Karpas-422 (cell line): ENCODE data around the gene CCNY. TPM values are rescaled to one million over a fixed set of nuclear protein-coding genes. Genes with fewer than 3 reads are reported as not detected.

Source experiments
- DNase-seq: peaks from one replicate; pipeline ENCODE4 v3.0.0-alpha.2; 2015
- H2AFZ ChIP-seq: fragments of 200-600 bp; sonication (generic); 2 replicates; pipeline ENCODE4 v1.6.1; 2014; ENCODE audit warnings: antibody characterized with exemption, low read length, mixed read lengths
- H3K27ac ChIP-seq: fragments of 200-600 bp; sonication (generic); 2 replicates; pipeline ENCODE4 v1.5.1; 2014; ENCODE audit warnings: mild to moderate bottlenecking, low read length, moderate library complexity
- H3K27me3 ChIP-seq: fragments of 200-600 bp; sonication (generic); 2 replicates; pipeline ENCODE4 v1.6.1; 2014; ENCODE audit warnings: low read length, mixed read lengths
- H3K36me3 ChIP-seq: fragments of 200-600 bp; sonication (generic); 2 replicates; pipeline ENCODE4 v1.6.1; 2014; ENCODE audit warnings: low read length, mixed read lengths; ENCODE audit not compliant: insufficient read depth
- H3K4me1 ChIP-seq: fragments of 200-600 bp; sonication (generic); 2 replicates; pipeline ENCODE4 v1.6.1; 2014; ENCODE audit warnings: mild to moderate bottlenecking, low read length, mixed read lengths
- H3K4me2 ChIP-seq: fragments of 200-600 bp; sonication (generic); 2 replicates; pipeline ENCODE4 v1.6.1; 2014; ENCODE audit warnings: low read length, low read depth, mild to moderate bottlenecking; ENCODE audit not compliant: poor library complexity, severe bottlenecking
- H3K4me3 ChIP-seq: fragments of 200-600 bp; sonication (generic); 2 replicates; pipeline ENCODE4 v1.5.1; 2014; ENCODE audit warnings: mild to moderate bottlenecking, antibody characterized with exemption, low read length, mixed read lengths
- H3K79me2 ChIP-seq: fragments of 200-600 bp; sonication (generic); 2 replicates; pipeline ENCODE4 v1.6.1; 2014; ENCODE audit warnings: mild to moderate bottlenecking, low read length, mixed read lengths
- H3K9ac ChIP-seq: fragments of 200-600 bp; sonication (generic); 2 replicates; pipeline ENCODE4 v1.6.0; 2014; ENCODE audit warnings: low read length
- H3K9me2 ChIP-seq: fragments of 200-600 bp; sonication (generic), shearing (Covaris generic); replicated peaks from 2 replicates; pipeline ENCODE4 v1.6.0; 2014; ENCODE audit warnings: mild to moderate bottlenecking, low read length, moderate library complexity; ENCODE audit not compliant: insufficient read depth
- H3K9me3 ChIP-seq: fragments of 300-700, 200-600 bp; sonication (generic); 2 replicates; pipeline ENCODE4 v1.6.1; 2014; ENCODE audit warnings: low read length, mixed read lengths
- H4K20me1 ChIP-seq: fragments of 200-600 bp; sonication (generic); 2 replicates; pipeline ENCODE4 v1.6.1; 2014; ENCODE audit warnings: mild to moderate bottlenecking, antibody characterized with exemption, low read length, low read depth; ENCODE audit not compliant: insufficient read depth
- total RNA-seq: library from RNA; depleted of rRNA; stranded (reverse); fragments of >200 nt; shearing (Covaris generic); gene quantifications from 2 replicates; pipeline ENCODE4 v1.2.3, GENCODE V29; 2014; ENCODE audit warnings: low replicate concordance

CCNY gene
- total RNA-seq, 1 experiment from 2014 or later, result 19.4 TPM

DNA sequence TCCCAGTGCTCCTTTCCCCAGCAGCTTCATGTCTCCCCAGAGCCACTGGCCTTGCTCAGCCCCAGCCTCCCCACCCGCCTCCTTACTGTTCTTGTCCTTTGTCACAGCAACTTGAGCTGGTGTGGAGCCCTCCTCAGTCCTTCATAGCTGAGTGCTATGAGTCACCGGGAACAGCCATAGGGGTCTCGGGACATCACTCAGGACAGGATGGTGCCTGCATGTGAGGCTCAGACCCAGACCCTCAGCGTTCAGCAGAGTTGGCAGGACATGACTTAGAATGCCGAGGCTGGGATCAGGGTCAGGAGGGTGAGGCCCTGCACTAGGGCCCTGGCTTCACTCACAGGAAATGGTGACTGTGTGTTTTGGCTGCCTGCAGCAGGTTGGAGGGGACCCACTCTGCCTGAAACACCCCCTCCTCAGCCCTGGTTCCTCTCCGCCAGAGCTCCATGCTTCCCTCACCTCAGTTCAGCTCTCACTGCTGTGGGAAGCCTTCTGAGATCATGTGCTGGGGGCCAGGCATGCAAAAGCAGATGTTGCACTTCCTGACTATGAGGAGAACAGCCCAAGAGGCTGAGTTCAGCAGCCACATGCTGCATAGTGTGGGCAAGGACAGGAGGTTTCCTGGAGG lies 228.1 kb downstream of the CCNY start:
- peaks cover 13% of the 10 kb centered on the region for H3K4me1 ChIP-seq
- no peaks in the 10 kb centered on the region for H4K20me1 ChIP-seq
- H3K27ac ChIP-seq, result peak overlapping the region; percentile 50
- H3K9me3 ChIP-seq, result no peaks in the 10 kb centered on the region
- H3K36me3 ChIP-seq, result no peaks in the 10 kb centered on the region
- H2AFZ ChIP-seq, result no peak overlapping the region; the same call in 1 of the 2 replicates
- H3K4me3 ChIP-seq, result no peak overlapping the region
- no peaks in the 10 kb centered on the region for H3K79me2 ChIP-seq
- H3K27me3 ChIP-seq, result no peaks in the 10 kb centered on the region
- peak overlapping the region; percentile 12 for H3K4me2 ChIP-seq
- DNase-seq, result peak; percentile 66
- no peaks in the 10 kb centered on the region for H3K9me2 ChIP-seq
- peak overlapping the region; percentile 62 for H3K9ac ChIP-seq

DNA sequence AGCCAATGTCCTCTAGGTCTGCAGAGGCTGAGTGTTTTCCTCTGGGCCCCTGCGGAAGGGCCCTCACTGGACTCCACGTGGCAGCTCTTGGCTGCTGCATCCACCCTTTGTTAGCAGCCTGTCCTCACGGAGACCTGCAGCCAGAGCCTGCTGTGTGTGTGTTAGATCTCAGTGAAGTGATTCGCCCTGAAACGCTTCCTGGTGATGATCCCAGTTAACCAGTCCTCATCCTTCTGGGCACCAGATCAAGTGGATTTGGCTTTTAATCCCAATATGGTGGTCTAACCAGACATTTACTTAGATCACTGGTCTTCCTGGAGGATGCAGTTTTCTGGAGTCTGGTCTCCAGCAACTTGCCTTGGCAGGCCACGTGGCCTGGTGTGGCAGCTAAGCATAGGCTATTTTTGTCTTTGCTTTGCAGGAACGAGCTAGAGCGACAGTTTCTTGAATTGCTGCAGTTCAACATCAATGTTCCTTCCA lies 229.3 kb downstream of the CCNY start:
- DNase-seq, result no peak
- H3K9me3 ChIP-seq, result no peaks in the 10 kb centered on the region
- H3K27ac ChIP-seq, result no peak overlapping the region
- H3K4me3 ChIP-seq, result no peak overlapping the region
- H3K36me3 ChIP-seq, result no peaks in the 10 kb centered on the region
- H3K79me2 ChIP-seq, result no peaks in the 10 kb centered on the region
- H3K4me1 ChIP-seq, result peaks cover 18% of the 10 kb centered on the region
- no peaks in the 10 kb centered on the region for H4K20me1 ChIP-seq
- no peaks in the 10 kb centered on the region for H3K27me3 ChIP-seq
- H3K9ac ChIP-seq, result no peak overlapping the region
- no peak overlapping the region for H2AFZ ChIP-seq
- H3K4me2 ChIP-seq, result no peak overlapping the region
- no peaks in the 10 kb centered on the region for H3K9me2 ChIP-seq

DNA sequence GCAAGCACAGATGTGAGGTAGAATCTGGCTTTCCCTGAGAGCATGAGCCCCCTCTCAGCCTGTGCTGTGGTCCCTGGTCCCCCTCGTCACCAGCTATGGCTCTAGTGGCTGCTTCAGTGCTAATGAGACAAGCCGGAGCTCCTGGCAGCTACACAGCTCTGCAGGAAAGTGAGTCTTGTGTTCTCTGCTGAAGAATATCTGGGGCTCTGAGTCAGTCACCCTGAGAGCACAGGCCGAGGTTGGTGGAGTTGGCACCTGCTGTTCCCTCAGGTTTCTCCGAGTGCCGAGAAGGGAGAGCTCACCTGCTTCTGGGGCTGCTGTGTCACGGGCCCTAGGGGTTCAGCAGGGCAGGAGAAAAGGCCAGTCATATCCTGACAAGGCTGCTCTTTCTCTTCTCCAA lies 231.6 kb downstream of the CCNY start:
- no peaks in the 10 kb centered on the region for H3K36me3 ChIP-seq

DNA sequence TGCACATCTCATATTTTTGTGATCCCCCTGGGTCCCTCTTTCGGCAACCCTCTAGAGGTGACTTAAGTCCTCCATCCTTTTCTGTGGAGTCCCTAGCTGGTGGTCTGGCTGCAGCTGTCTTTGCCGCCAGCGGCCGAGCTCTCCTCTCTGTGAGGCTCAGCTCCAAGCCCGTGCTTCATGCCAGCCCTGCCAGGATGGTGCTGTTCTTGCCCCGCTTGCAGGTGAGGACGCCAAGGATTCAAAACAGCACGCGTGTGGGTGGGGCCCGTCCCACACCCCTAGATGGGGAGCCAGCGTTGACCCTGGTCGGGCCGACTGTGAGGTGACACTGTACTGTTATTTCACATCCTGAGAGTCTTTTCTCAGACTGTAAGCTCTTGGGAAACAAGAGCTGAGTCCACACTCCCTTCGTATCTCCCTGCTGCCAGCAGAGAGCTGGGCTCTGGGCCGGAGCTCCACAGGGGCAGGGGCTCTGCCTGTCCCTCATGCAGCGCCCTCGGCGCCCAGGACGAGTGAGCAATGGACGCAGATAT lies 232.2 kb downstream of the CCNY start:
- Histone ChIP-seq H3K4me3 (no peak overlapping the region), H2AFZ (no peak overlapping the region), H3K4me1 (peaks cover 24% of the 10 kb centered on the region), H3K79me2 (no peaks in the 10 kb centered on the region), H3K36me3 (no peaks in the 10 kb centered on the region), H3K27me3 (no peaks in the 10 kb centered on the region), H3K9me2 (no peaks in the 10 kb centered on the region), H3K9ac (no peak overlapping the region), H3K27ac (no peak overlapping the region), H3K9me3 (no peaks in the 10 kb centered on the region), H4K20me1 (no peaks in the 10 kb centered on the region), H3K4me2 (no peak overlapping the region)
- no peak for DNase-seq

More for the DNA sequence above, 231.6 kb downstream of the CCNY start:
- Histone ChIP-seq H3K9ac (no peak overlapping the region), H4K20me1 (no peaks in the 10 kb centered on the region), H3K9me2 (no peaks in the 10 kb centered on the region), H3K9me3 (no peaks in the 10 kb centered on the region), H3K27me3 (no peaks in the 10 kb centered on the region), H3K4me1 (peaks cover 24% of the 10 kb centered on the region), H3K4me3 (no peak overlapping the region), H3K4me2 (no peak overlapping the region), H3K79me2 (no peaks in the 10 kb centered on the region), H2AFZ (no peak overlapping the region), H3K27ac (no peak overlapping the region)
- no peak for DNase-seq

DNA sequence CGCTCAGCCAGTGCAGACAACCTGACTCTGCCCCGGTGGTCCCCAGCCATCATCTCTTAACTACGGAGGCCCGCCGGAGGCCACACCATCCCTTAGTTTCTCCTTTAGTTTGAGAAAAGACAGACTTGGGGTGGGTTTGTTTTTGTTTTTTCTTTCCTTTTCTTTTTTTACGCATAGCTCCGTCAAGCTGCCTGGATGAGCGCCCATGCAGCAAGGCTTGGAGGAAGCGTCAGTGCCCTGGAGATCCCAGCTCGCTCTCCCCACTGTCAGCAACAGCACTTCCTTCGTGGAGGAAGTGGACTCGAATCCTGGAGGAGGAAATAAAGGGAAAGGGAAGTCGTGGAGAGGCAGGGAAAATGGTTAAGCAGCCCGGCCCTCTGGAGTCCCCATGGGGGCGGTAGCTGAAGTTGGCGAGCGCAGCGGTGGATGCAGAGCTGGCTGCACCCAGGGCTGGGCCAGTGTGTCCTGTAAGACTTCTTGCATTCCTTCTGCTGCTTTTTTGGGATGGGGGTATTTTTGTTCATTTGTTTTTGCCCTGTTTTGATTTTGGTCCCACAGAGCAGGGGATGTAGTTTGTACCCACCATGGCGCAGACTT lies 232.9 kb downstream of the CCNY start:
- Histone ChIP-seq H4K20me1 (no peaks in the 10 kb centered on the region), H3K9ac (no peak overlapping the region), H3K9me2 (no peaks in the 10 kb centered on the region), H3K36me3 (no peaks in the 10 kb centered on the region), H3K27me3 (no peaks in the 10 kb centered on the region), H2AFZ (no peak overlapping the region), H3K27ac (no peak overlapping the region), H3K9me3 (no peaks in the 10 kb centered on the region), H3K4me2 (no peak overlapping the region), H3K4me3 (no peak overlapping the region), H3K4me1 (peaks cover 22% of the 10 kb centered on the region), H3K79me2 (no peaks in the 10 kb centered on the region)
- DNase-seq, result no peak

DNA sequence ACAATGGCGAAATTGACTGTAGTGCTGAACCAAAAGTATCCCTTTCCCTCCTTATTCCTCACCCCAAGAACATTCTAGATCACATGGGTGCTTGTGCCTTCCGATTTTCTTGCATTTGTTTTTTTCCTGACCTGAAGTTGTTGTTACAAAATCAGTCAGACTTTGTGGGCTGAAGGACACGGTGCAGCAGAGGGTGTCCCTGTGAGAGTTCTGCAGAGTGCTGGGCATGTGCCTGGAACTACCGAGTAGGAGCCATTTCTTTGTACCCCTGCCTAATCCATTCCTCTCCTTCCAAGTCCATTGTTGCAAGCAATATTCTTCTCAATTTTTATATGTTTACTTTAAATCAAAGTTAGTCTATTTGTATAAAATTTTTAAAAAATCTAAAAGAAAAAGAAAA lies 233.5 kb downstream of the CCNY start:
- no peaks in the 10 kb centered on the region for H3K9me3 ChIP-seq
- DNase-seq, result no peak
- H3K36me3 ChIP-seq, result no peaks in the 10 kb centered on the region
- no peak overlapping the region for H3K27ac ChIP-seq
- no peaks in the 10 kb centered on the region for H4K20me1 ChIP-seq
- H3K9me2 ChIP-seq, result no peaks in the 10 kb centered on the region
- H3K4me3 ChIP-seq, result no peak overlapping the region
- no peaks in the 10 kb centered on the region for H3K79me2 ChIP-seq
- H3K27me3 ChIP-seq, result no peaks in the 10 kb centered on the region
- H3K4me1 ChIP-seq, result peaks cover 16% of the 10 kb centered on the region
- no peak overlapping the region for H2AFZ ChIP-seq
- no peak overlapping the region for H3K4me2 ChIP-seq
- H3K9ac ChIP-seq, result no peak overlapping the region

DNA sequence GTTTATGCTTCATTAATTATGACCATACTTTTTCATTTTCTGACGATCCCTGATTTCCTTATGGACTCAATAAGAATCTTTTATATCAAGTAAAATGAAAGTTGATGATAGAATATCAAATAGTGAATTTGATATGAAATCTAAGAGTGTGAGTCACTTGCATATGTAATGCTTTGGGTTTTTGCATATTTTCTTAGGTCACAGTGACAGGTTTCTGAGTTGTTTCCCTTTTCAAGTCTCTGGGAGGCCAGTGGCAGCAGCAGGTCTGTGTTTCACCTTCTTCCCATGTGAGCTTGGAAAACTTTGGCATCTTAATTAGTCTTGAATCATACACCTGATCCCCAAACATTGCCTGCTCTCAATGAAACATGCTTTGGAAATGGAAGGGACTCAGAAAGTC lies 234.1 kb downstream of the CCNY start:
- Histone ChIP-seq H3K79me2 (no peaks in the 10 kb centered on the region), H2AFZ (no peak overlapping the region), H3K9ac (no peak overlapping the region), H3K36me3 (no peaks in the 10 kb centered on the region), H3K27me3 (no peaks in the 10 kb centered on the region), H3K4me1 (peaks cover 11% of the 10 kb centered on the region), H4K20me1 (no peaks in the 10 kb centered on the region), H3K9me2 (no peaks in the 10 kb centered on the region), H3K9me3 (no peaks in the 10 kb centered on the region), H3K4me3 (no peak overlapping the region), H3K27ac (no peak overlapping the region), H3K4me2 (peak overlapping the region; percentile 5)
- no peak for DNase-seq

DNA sequence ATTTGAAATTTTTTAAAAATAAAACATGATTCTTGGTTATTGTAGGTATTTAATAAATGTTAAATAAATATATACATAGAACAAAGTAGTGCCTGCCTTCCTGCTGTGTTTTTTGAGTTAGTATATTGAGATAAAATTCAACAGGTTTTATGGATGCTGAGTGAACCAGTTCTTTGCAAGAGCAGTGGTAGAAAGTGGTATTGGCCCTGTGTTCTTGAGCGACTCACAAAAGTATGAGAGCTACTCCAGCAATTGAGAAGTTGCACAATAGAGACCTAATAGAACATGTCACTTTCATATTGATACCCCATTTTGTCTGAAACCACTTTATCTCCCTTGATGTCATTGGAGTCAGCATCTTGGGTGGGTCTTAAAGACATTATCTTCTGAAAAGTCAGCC lies 236.3 kb downstream of the CCNY start:
- H2AFZ ChIP-seq, result no peak overlapping the region
- H3K9me2 ChIP-seq, result no peaks in the 10 kb centered on the region
- H4K20me1 ChIP-seq, result no peaks in the 10 kb centered on the region
- H3K4me2 ChIP-seq, result no peak overlapping the region
- H3K79me2 ChIP-seq, result no peaks in the 10 kb centered on the region
- no peaks in the 10 kb centered on the region for H3K9me3 ChIP-seq
- H3K27ac ChIP-seq, result no peak overlapping the region
- no peak overlapping the region for H3K9ac ChIP-seq
- H3K4me3 ChIP-seq, result no peak overlapping the region
- no peaks in the 10 kb centered on the region for H3K36me3 ChIP-seq
- no peak for DNase-seq
- peaks cover 11% of the 10 kb centered on the region for H3K4me1 ChIP-seq
- no peaks in the 10 kb centered on the region for H3K27me3 ChIP-seq
